Stimulated activated CD4-positive, alpha-beta T cell treated with anti-CD3 and anti-CD28 coated beads, Interleukin-1b, Interleukin-23, amount 100 ng/mL, for 24 hours (primary cell): ENCODE data around the gene FANCC.

Source experiments
- DNase-seq, 4 experiments: peaks; one replicate each; pipeline ENCODE4 v3.0.0-alpha.2; 2020; ENCODE audit warnings: low read depth in 4 of 4, low spot score in 1 of 4

FANCC gene

DNA sequence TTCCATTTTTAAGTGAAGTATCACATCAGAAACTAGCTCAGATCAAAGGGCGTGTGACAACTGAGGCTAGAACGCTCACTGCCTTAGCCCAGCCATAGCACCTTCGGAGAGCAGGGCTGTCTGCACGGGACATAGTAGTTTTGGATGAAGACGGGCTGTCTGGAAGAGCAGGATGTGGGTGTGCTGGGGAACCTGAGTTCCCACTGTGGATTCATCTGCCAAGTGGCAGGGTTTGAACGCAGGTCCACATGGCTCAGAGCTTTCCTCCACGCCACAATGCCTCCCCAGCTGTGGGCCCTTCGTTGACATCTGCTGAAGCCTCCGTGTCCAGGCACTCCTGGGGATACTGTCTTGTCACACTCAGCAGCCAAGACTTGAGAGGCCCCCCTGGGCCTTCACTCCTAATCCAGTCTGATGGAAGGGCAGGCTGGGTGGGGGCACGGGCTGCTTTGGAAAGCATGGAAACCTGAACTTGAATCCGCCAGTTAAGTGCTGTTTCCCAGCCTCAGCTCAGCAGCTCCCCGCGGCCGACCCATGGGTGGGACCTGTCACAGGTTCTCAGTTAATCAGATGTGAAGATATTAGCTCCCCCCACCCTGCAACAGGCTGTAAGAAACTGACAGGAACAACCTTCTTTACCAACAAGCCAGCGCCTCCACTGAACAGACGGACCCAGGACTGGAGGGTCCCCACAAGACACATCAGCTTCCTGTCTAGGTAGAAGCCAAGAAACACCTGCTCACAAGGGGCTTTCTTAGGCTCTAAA, 228.1 kb downstream of the FANCC start:
- no peak for DNase-seq

DNA sequence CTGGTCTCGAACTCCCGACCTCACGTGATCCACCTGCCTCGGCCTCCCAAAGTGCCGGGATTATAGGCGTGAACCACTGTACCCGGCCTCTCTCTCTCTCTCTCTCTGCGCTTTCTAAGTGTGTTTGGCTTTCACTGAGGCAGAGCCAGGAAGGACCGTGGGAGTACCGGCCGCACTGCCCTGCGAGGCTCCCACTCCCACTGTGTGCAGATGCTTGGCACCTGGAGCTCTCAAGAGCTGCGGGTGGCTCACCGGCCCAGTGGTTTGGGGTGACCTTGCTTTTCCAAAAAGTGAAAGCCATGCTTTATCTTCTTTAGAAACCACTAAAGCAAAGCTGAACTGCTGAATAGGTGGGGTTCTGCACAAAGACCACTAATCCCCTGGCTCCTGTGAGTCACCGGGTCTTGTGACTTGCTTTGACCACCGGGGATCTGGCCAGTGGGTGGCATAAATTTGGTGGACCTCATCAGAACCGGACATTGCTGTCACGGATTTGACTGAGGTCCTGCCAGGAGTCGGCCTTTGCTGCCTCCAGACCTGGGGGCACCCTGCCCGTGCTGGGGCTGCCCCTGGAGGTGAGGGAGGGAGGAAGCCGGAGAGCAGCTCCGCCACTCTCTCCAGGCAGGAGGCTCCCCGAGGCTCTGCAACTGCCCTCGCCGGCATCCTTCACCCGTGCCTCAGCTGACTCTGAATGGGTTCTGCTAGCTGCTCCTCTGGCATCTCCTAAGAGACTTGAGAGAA, 228.9 kb downstream of the FANCC start:
- DNase-seq = no peak

DNA sequence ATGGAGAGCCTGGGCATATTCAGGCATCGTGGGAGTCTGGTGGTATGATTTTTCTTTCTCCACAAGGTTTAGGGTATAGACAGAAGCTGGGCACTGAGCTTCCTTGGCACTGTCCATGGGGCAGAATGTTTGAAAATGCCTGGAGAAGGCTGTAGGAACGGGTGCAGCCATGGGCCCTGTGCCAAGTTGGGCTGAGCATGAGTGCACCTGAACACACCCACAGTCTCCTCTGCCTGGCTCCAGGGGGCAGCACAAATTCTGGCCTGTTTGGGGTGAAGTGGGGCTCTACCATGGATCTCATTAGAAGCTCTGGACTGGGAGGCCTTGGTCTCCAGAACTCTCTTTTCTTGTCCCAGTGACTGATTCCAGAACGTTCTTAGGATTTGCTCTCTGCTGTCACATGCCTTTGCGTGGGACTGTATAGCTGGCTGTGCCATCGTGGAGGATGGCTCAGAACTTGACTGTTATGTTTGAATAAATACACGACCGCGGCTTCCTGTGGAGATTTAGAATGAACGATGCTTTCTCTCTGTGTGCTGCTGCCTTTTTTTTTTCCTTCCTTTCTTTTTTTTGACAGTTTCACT, 229.8 kb downstream of the FANCC start:
- DNase-seq = no peak

- DNase-seq = no peak
Observed at GRCh38 chr9:95086564-95086955, 230.9 kb downstream of the FANCC start.

DNA sequence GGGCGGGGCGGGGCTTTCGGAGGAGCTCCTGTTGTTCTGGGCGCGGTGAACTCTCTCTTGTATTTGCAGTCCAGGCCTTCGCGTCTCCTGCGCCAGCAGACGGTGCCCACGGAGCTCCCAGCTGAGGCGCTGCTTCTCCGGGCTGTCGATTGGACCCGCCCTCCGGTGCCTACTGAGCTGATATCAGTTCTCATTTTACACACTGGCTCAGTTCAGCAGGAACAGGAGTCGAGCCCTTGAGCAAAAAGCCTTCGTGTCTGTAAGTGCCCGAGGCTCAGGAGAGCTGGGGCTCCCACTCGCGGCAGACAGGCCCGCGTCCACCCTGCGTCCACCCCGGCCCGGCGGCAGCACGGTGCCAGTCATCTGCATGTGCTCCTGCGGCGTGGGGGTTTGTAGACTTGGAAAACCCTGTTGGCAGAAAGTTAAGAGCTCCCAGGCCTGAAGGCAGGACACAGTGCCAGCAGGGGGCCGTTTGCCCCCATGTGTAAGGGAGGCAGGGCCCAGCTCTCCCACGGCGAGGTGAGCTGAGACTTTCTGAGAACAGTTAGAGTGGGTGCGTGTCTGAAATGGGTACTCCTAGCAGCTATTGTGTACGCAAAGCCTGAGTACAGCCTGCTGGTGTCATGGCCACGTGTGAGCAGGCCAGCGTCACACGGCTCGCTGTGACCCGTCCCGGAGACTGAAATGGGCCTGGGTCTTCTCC, 231.5 kb downstream of the FANCC start:
- DNase-seq = no peak

GRCh38 chr9:95085036-95085770, 232.3 kb downstream of the FANCC start:
- DNase-seq = no peak

DNA sequence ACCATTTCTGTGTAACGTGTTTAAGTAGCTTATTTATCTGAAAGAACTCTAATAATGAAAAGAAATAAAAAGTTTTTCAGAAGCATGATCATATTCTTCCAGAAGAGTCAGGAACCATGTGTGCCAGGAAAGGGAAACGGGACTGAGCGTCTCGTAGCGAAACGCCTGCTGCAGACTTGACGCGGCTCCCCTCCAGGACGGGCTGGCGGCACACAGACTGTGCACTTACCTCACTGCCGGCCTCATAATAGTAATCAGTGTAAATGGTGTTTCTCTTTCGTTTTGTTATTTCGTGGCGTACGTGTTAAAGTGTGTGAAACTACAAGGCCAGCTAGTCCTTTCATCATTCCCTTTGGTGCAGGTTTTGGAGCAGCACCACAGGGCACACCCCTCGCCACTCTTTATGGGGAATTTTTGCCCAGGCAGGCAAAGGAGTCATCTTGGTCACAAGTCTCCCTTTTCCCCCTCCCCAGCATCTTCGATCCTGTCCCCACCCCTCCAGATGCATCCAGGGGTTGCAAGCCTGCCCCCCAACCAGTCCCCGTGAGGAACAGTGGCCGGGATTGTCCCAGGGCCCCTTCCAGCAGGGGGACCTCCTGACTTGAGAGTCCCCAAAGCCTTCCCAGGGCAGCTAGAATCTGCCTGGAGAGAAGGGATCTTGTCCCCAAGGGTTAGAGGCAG, 233.1 kb downstream of the FANCC start:
- no peak for DNase-seq

DNA sequence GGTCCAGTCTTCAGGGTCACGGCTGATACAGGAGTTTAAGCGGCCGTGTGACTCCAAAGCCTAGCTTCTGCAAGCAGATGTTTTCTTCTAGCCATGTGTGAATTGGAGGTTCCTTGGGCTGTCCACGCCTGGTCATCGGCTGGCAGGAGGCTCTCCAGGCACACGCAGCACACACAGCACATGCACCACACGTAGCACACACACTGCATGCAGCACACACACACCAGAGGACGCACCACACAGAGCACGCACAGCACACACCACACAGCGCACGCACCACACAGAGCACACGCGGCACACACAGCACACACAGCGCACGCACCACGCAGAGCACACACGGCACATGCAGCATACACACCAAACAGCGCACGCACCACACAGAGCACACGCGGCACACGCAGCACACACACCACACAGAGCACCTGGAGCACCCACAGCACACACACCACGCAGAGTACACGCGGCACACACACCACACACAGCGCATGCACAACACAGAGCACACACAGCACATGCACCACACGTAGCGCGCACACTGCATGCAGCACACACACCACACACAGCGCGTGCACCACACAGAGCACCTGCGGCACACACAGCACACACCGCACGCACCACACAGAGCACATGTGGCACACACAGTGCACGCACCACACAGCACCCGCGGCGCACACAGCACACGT, 234.3 kb downstream of the FANCC start:
- no peak for DNase-seq

- no peak for DNase-seq
Observed at GRCh38 chr9:95082401-95083084, 235.0 kb downstream of the FANCC start.

- DNase-seq = no peak
Observed at GRCh38 chr9:95081998-95082397, 235.5 kb downstream of the FANCC start.

GRCh38 chr9:95080961-95081647, 236.4 kb downstream of the FANCC start:
- no peak for DNase-seq

DNA sequence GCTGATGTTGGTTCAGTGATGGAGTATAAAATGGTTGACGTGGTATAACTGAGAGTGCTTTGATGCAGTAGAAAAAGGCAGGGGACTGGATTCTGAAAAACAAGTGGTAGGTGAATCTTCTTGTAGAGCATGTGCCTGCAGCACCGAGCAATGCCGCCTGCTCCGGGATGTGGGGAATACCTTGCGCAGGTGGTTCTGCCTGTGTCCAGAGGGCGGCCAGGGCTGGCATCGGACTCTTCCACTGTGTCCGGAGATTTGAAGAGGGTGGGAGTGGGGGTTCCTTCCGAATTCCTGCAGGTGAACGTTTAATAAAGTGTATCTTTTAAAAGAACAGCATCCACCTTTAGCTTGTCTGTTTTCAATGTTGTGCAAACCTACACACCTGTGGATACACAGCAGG, 238.0 kb downstream of the FANCC start:
- no peak for DNase-seq

GRCh38 chr9:95078939-95079338, 238.6 kb downstream of the FANCC start:
- DNase-seq = no peak

DNA sequence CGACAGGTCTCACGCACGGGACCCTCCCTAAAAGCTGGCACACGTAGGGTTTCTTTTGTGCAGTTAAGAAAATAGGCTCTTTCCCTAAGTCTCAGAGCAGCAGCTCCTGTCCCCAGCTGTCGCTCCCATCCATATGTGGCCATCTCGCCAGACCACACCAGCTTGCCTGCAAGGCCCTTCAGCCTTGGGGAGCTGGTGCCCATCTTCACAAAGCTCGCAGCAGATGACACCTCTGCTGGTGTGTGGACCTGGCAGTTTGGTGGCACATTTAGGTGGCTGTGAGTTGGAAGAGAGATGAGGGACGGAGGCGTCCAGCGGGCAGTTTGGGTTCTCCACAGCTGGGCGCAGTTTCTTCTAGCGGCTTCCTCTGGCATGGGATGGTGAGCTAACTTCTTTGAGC, 239.0 kb downstream of the FANCC start:
- DNase-seq = no peak

DNA sequence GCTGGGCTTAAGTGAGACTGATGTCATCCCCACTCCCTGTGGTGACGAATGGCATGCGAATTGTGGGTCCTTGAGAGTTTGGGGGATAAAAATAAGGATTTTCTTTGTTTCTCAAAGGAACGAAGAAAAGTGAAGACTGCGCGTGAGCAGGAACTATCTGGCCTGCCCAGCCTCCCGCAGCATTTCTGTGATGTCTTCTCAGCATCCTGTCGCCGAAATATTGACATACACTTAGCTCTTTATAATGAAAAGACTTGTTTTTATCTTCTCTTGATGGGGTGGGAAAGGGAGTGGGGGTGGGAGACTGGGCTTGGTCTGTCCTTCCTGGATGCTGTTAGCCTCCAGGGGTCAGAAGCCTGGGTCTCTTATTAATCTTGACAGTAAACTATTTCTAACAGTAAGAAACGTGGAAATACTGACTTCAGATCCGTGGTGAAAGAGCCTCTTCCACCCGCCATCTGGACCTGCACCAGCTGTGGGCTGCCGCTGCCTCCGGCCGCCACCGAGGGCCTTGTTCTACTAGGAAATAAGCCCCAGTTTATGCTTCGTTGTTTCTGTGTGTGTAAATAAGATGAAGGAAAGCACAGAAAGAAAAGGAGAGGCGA, 239.6 kb downstream of the FANCC start:
- DNase-seq = no peak

- no peak for DNase-seq
Observed at GRCh38 chr9:95077053-95077765, 240.3 kb downstream of the FANCC start.

GRCh38 chr9:95076696-95077052, 240.8 kb downstream of the FANCC start:
- no peak for DNase-seq

GRCh38 chr9:95075700-95076099, 241.8 kb downstream of the FANCC start:
- no peak for DNase-seq
